IPS-15b (cell line): Measurements from ENCODE around the gene APOA1.

Experiments
- H3K27me3 ChIP-seq: one replicate; pipeline ENCODE4 v1.6.1; 2013; ENCODE audit warnings: low read length; ENCODE audit not compliant: control insufficient read depth, insufficient read depth
- H3K36me3 ChIP-seq: one replicate; pipeline ENCODE4 v1.6.1; 2013; ENCODE audit warnings: low read length; ENCODE audit not compliant: control insufficient read depth, insufficient read depth
- H3K4me1 ChIP-seq: one replicate; pipeline ENCODE4 v1.6.1; 2013; ENCODE audit warnings: mild to moderate bottlenecking, low read length; ENCODE audit not compliant: control insufficient read depth, insufficient read depth
- H3K4me3 ChIP-seq: one replicate; pipeline ENCODE4 v1.5.1; 2013; ENCODE audit warnings: low read depth, low read length
- H3K9ac ChIP-seq: one replicate; pipeline ENCODE4 v1.6.1; 2013; ENCODE audit warnings: low read depth, mild to moderate bottlenecking, low read length
- H3K9me3 ChIP-seq: one replicate; pipeline ENCODE4 v1.6.1; 2013; ENCODE audit warnings: mild to moderate bottlenecking, low read length; ENCODE audit not compliant: control insufficient read depth, insufficient read depth

The APOA1 gene

GRCh38 chr11:116791002-116791812 lies 46.2 kb downstream of the APOA1 start:
- no peaks in the 10 kb centered on the region for H3K36me3 ChIP-seq
- peaks cover 22% of the 10 kb centered on the region for H3K27me3 ChIP-seq
- H3K9ac ChIP-seq = no peak overlapping the region
- H3K4me3 ChIP-seq = peak overlapping the region; percentile 10
- H3K4me1 ChIP-seq = peaks cover 11% of the 10 kb centered on the region
- no peaks in the 10 kb centered on the region for H3K9me3 ChIP-seq

- peaks cover 5% of the 10 kb centered on the region for H3K36me3 ChIP-seq
- no peaks in the 10 kb centered on the region for H3K9me3 ChIP-seq
- H3K4me1 ChIP-seq = peaks cover 11% of the 10 kb centered on the region
- peaks cover 22% of the 10 kb centered on the region for H3K27me3 ChIP-seq
- H3K9ac ChIP-seq = no peak overlapping the region
- H3K4me3 ChIP-seq = peak overlapping the region; percentile 10
Measured at GRCh38 chr11:116790167-116791001, 47.0 kb downstream of the APOA1 start.

- Histone ChIP-seq H3K27me3 (peaks cover 22% of the 10 kb centered on the region), H3K36me3 (peaks cover 17% of the 10 kb centered on the region), H3K9me3 (no peaks in the 10 kb centered on the region), H3K4me1 (peaks cover 11% of the 10 kb centered on the region), H3K4me3 (no peak overlapping the region), H3K9ac (no peak overlapping the region)
Measured at GRCh38 chr11:116788975-116789374, 48.4 kb downstream of the APOA1 start.

- H3K4me3 ChIP-seq = peak overlapping the region; percentile 95
- no peaks in the 10 kb centered on the region for H3K9me3 ChIP-seq
- H3K9ac ChIP-seq = peak overlapping the region; percentile 76
- peaks cover 22% of the 10 kb centered on the region for H3K27me3 ChIP-seq
- H3K36me3 ChIP-seq = peaks cover 19% of the 10 kb centered on the region
- peaks cover 11% of the 10 kb centered on the region for H3K4me1 ChIP-seq
Measured at GRCh38 chr11:116788534-116788933, 48.9 kb downstream of the APOA1 start.

- Histone ChIP-seq H3K9ac (peak within 1 kb of the TSS; percentile 76), H3K27me3 (peaks cover 22% of the 10 kb centered on the region), H3K4me3 (peak within 1 kb of the TSS; percentile 95), H3K36me3 (peaks cover 25% of the 10 kb centered on the region), H3K9me3 (no peaks in the 10 kb centered on the region), H3K4me1 (peaks cover 11% of the 10 kb centered on the region)
Measured at GRCh38 chr11:116787786-116788486, 49.5 kb downstream of the APOA1 start, which contains the start of gene ZPR1. Gene ZPR1 (minus strand): TSS chr11:116788023. CDS start chr11:116787990, 33 bp downstream.

GRCh38 chr11:116787436-116787785 lies 50.0 kb downstream of the APOA1 start:
- peaks cover 30% of the 10 kb centered on the region for H3K36me3 ChIP-seq
- peaks cover 8% of the 10 kb centered on the region for H3K4me1 ChIP-seq
- H3K4me3 ChIP-seq = peak overlapping the region; percentile 95
- H3K27me3 ChIP-seq = peaks cover 22% of the 10 kb centered on the region
- H3K9me3 ChIP-seq = no peaks in the 10 kb centered on the region
- peak overlapping the region; percentile 70 for H3K9ac ChIP-seq

- Histone ChIP-seq H3K4me1 (peaks cover 8% of the 10 kb centered on the region), H3K4me3 (peak overlapping the region; percentile 95), H3K9ac (peak overlapping the region; percentile 70), H3K27me3 (peaks cover 22% of the 10 kb centered on the region), H3K36me3 (peaks cover 32% of the 10 kb centered on the region), H3K9me3 (no peaks in the 10 kb centered on the region)
Measured at GRCh38 chr11:116786966-116787365, 50.5 kb downstream of the APOA1 start.

- peaks cover 6% of the 10 kb centered on the region for H3K4me1 ChIP-seq
- H3K9ac ChIP-seq = no peak overlapping the region
- peaks cover 34% of the 10 kb centered on the region for H3K36me3 ChIP-seq
- H3K9me3 ChIP-seq = no peaks in the 10 kb centered on the region
- H3K4me3 ChIP-seq = no peak overlapping the region
- peaks cover 22% of the 10 kb centered on the region for H3K27me3 ChIP-seq
Measured at GRCh38 chr11:116786326-116786725, 51.1 kb downstream of the APOA1 start.
